ENCODE data around the gene KRAS. TPM values are rescaled to one million over a fixed set of nuclear protein-coding genes. Genes with fewer than 3 reads are reported as not detected.
A peak's percentile ranks its signal among the peaks of the same experiment; 100 is the strongest.

The KRAS gene
- total RNA-seq, 2 experiments from 2014 or later: 8.6 to 39.1 TPM

DNA sequence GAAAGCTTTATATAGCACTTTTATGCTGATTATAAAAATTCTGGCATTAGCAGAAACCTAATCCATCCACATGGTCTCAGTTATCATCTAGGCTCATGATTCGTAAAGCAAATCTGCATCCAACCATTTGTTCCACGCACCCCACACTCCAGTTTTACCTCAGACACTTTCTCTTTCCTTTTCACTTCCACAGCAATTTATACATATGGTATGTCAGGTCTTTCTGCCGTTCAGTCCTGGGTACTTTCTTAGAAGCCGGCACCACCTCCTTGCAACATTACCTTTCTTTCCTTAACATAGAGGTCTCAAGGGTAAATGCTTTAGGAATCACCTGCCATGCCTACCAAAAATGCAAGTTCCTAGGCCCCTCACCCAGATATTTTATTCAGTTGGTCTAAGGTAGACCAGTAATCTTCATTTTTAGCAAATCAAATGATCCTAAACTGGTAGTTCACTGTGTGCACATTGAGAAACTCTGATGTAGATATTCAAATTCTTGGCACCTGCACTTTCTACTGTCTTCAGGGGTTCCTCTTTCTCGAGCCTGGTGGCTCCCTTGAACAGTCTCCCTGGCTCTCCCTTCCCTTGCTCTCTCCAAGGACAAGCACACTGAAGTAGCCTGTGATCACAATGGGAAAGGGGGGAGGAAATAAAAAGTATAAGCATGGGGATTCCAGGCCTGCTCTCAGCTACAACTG is 2.8 kb upstream of the KRAS start:
- peak; percentile 61 for DNase-seq (ENCODE audit: low spot score)
- Histone ChIP-seq H3K4me2 (ENCODE audit: low read length) (peak overlapping the region; percentile 63), H2AFZ (ENCODE audit: low read length) (peak overlapping the region; percentile 71), H3K4me1 (ENCODE audit: insufficient read depth, low read length, poor library complexity, severe bottlenecking) (peaks cover 50% of the 10 kb centered on the region), H3K9me3 (ENCODE audit: low read length) (no peaks in the 10 kb centered on the region), H4K20me1 (ENCODE audit: insufficient read depth, low read length) (peaks cover 7% of the 10 kb centered on the region; the same call in 1 of the 2 replicates), H3K79me2 (ENCODE audit: insufficient read depth, low read depth, low read length) (peaks cover 17% of the 10 kb centered on the region), H3K9me2 (ENCODE audit: insufficient read depth, low read length) (no peaks in the 10 kb centered on the region), H3K36me3 (ENCODE audit: insufficient read depth, low read length) (peaks cover 3% of the 10 kb centered on the region; the same call in 1 of the 2 replicates), H3K4me3 (ENCODE audit: low read depth, low read length, poor library complexity, severe bottlenecking) (peak overlapping the region; percentile 33), H3K27ac (ENCODE audit: low read depth, low read length, poor library complexity, severe bottlenecking) (peak overlapping the region; percentile 53)
- BruUV-seq (replicated peaks): no TSS peak
- CTCF ChIA-PET (ENCODE audit: unreplicated experiment): no interaction called here
- TF ChIP-seq, protein P1, sequence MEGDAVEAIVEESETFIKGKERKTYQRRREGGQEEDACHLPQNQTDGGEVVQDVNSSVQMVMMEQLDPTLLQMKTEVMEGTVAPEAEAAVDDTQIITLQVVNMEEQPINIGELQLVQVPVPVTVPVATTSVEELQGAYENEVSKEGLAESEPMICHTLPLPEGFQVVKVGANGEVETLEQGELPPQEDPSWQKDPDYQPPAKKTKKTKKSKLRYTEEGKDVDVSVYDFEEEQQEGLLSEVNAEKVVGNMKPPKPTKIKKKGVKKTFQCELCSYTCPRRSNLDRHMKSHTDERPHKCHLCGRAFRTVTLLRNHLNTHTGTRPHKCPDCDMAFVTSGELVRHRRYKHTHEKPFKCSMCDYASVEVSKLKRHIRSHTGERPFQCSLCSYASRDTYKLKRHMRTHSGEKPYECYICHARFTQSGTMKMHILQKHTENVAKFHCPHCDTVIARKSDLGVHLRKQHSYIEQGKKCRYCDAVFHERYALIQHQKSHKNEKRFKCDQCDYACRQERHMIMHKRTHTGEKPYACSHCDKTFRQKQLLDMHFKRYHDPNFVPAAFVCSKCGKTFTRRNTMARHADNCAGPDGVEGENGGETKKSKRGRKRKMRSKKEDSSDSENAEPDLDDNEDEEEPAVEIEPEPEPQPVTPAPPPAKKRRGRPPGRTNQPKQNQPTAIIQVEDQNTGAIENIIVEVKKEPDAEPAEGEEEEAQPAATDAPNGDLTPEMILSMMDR (conservative IDR thresholded peaks at IDR 0.05; ENCODE audit: low read length): no peak
- TF ChIP-seq EZH2phosphoT487 (IDR thresholded peaks at IDR 0.05; ENCODE audit: borderline replicate concordance, low read depth, low read length): no peak
- intact Hi-C loops (cut with micrococcal nuclease; ENCODE audit: unreplicated experiment): loop anchor here (5.0 kb wide), 2 partner anchors 261 to 1579 kb away; partner anchors contain the start of gene ITPR2
- POLR2A ChIA-PET: interaction anchor here (0.6 to 3.4 kb wide), 5 partner anchors 10 to 867 kb away, joined by 4 to 21 read pairs (median 5); partner anchors contain the start of genes DNAI7 and ETFRF1

DNA sequence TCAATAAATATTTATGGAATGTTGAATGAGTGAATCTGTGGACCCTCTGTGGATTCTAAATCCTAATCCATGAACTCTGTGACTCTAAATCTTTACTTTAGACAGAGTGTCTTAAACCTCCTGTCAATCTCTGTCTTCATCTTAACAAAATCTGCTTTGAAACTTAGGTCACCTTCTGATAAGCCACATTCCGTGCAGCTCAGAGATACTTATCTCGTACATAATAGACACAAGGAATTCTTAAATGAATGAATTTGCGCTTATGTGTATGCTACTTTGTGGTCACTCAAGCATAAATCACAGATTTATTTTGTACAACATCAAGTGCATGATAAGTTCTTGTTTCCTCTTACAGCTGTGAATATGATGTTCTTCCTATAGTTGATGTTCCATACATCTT is 2.2 kb upstream of the KRAS start:
- H3K79me2 ChIP-seq (ENCODE audit: insufficient read depth, low read depth, low read length): peaks cover 23% of the 10 kb centered on the region
- peak overlapping the region; percentile 53 for H3K27ac ChIP-seq (ENCODE audit: low read depth, low read length, poor library complexity, severe bottlenecking)
- CTCF ChIA-PET (ENCODE audit: unreplicated experiment): interaction anchor here (1.4 kb wide), 1 partner anchor 11 kb away, joined by 5 read pairs; no protein-coding TSS in a partner anchor
- no peaks in the 10 kb centered on the region for H3K9me3 ChIP-seq (ENCODE audit: low read length)
- BruUV-seq (replicated peaks): no TSS peak
- peak overlapping the region; percentile 33 for H3K4me3 ChIP-seq (ENCODE audit: low read depth, low read length, poor library complexity, severe bottlenecking)
- no peaks in the 10 kb centered on the region for H3K9me2 ChIP-seq (ENCODE audit: insufficient read depth, low read length)
- peak overlapping the region; percentile 71; the same call in 1 of the 2 replicates for H2AFZ ChIP-seq (ENCODE audit: low read length)
- H3K36me3 ChIP-seq (ENCODE audit: insufficient read depth, low read length): peaks cover 9% of the 10 kb centered on the region; the same call in 1 of the 2 replicates
- intact Hi-C loops (cut with micrococcal nuclease; ENCODE audit: unreplicated experiment): loop anchor here (5.0 kb wide), 2 partner anchors 261 to 1579 kb away; partner anchors contain the start of gene ITPR2
- POLR2A ChIA-PET: interaction anchor here (0.5 to 3.4 kb wide), 8 partner anchors 10 to 134 kb away, joined by 3 to 21 read pairs (median 4); partner anchors contain the start of genes DNAI7 and ETFRF1
- peaks cover 7% of the 10 kb centered on the region; the same call in 1 of the 2 replicates for H4K20me1 ChIP-seq (ENCODE audit: insufficient read depth, low read length)
- no peak for DNase-seq (ENCODE audit: low spot score)
- TF ChIP-seq, protein P1 (conservative IDR thresholded peaks at IDR 0.05; ENCODE audit: low read length): no peak
- no peak for TF ChIP-seq EZH2phosphoT487 (IDR thresholded peaks at IDR 0.05; ENCODE audit: borderline replicate concordance, low read depth, low read length)
- H3K4me2 ChIP-seq (ENCODE audit: low read length): peak overlapping the region; percentile 63
- H3K4me1 ChIP-seq (ENCODE audit: insufficient read depth, low read length, poor library complexity, severe bottlenecking): peaks cover 52% of the 10 kb centered on the region

All from OCI-LY7 (cell line).